Psoas muscle (tissue), 8 donors: Measurements from ENCODE around the gene FRAT2. TPM values are rescaled to one million over a fixed set of nuclear protein-coding genes. Genes with fewer than 3 reads are reported as not detected.

ENCODE experiments used
- ATAC-seq, 4 donors: fragments of 200-7000 bp; cut with Tn5 transposase; one replicate each; pipeline ENCODE4 v1.9.1; 2020; ENCODE audit warnings: moderate library complexity in 3 of 4, mild to moderate bottlenecking in 2 of 4
- DNase-seq, 2 donors: peaks; one replicate each; pipeline ENCODE4 v3.0.0-alpha.2; 2020
- H3K27ac ChIP-seq: fragments of 200-600 bp; one replicate; pipeline ENCODE4 v1.8.0; 2022
- H3K27me3 ChIP-seq, 3 donors: fragments of 200-600 bp in 1 of 3; one replicate each; pipeline versions ENCODE4 v1.6.1 to v1.8.0; 2013 to 2022; ENCODE audit warnings: low read length in 2 of 3, mild to moderate bottlenecking in 2 of 3, moderate library complexity in 1 of 3; ENCODE audit not compliant: insufficient read depth in 3 of 3
- H3K36me3 ChIP-seq, 2 donors: fragments of 200-600 bp in 1 of 2; one replicate each; pipeline versions ENCODE4 v1.6.1 to v1.8.0; 2013 to 2022; ENCODE audit warnings: low read depth in 1 of 2, mild to moderate bottlenecking in 1 of 2, moderate library complexity in 1 of 2; ENCODE audit not compliant: insufficient read depth in 1 of 2
- H3K4me1 ChIP-seq: fragments of 200-600 bp; one replicate; pipeline ENCODE4 v1.8.0; 2022
- H3K4me3 ChIP-seq: fragments of 200-600 bp; one replicate; pipeline ENCODE4 v1.8.0; 2022; ENCODE audit warnings: mild to moderate bottlenecking
- H3K9me3 ChIP-seq: fragments of 200-600 bp; one replicate; pipeline ENCODE4 v1.8.0; 2022
- WGBS, 3 donors: extraction: QIAGEN DNeasy Blood & Tissue Kit; methylation state at CpG; one replicate each; pipeline versions ENCODE4 v1.1.6 to v1.1.7; 2013; 5-methylcytosine and 5-hydroxymethylcytosine counted together
- intact Hi-C, 2 donors: fragments of 100-400 bp; cut with DNase I; formaldehyde crosslinking; loops; one replicate each; pipeline versions ENCODE4 v1.11.0 to v1.14.2; 2022
- polyA plus RNA-seq, 3 donors: library from polyadenylated mRNA; stranded (reverse); fragments of 200-250 nt; gene quantifications; one replicate each; pipeline ENCODE4 v1.2.3, GENCODE V29; 2013
- total RNA-seq, 4 donors: library from RNA; stranded (reverse); fragmentation: NEBNext Ultra II Directional in 2 of 4; extraction: Animal tissue kit (Norgen Biotek cat#: 25700) in 2 of 4; gene quantifications; one replicate each; pipeline versions ENCODE4 v1.2.1 to v1.2.4, GENCODE V29; 2021 to 2023
- TF ChIP-seq, protein P1 (sequence below): fragments of 200-600 bp; IDR thresholded peaks from one replicate; pipeline ENCODE4 v1.8.0; 2022; ENCODE audit warnings: antibody characterized with exemption
- donor health status: healthy with polysubstance abuse.
- donor health status: DM: no; HTN: no; CAD: no; lungs with moderate emphysema.
- donor health status: Bipolar disorder and iron deficiency.
- donor health status: healthy.
- donor health status: DM: yes; HTN: yes; CAD: no.
- donor health status: DM: no; HTN: no; CAD: no.
- donor health status: DM: no; HTN: no; CAD: no.
- donor health status: DM: yes; HTN: yes; CAD: no.

Gene FRAT2
- total and polyA plus RNA-seq, 7 donors: 3.2 to 28.4 (median 7.3) TPM

DNA sequence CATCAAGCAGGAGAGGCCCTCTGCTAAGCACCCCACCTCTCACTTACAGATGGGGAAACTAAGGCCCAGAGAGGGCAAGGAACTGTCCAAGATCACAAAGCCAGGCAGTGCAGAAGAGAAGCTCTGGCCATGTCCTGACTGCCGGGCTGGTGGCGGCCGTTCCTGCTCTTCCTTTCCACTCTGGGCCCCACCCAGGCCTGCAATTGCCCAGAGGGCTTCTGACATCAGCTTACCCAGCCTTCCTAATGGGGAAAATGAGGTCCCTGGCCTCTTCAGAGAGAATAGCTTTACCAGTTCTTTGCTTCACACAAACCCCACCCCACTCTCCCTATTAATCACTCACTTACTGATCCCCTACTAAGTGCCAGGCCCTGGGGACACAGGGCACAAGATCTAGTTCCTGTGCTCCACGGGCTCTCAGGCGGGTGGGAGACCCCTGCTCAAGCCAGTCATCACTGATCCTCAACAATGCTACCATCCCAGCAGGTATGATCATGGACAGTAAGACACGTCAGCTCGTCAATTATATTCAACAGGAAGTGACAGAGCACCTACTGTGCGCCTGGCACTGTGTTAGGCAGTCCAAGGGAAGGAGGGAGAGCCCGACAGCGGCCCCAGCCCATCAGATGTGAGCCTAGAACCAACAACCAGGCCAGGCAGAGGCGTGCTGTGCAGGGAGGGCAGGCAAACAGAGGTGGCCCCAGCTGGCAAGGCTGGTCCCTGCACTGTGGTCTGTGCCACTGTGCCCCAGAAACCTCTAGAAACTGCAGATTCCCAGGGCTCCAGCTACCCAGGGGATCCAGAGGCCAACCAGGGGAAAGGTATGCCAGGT, 26.4 kb upstream of the FRAT2 start:
- WGBS, 3 donors: 87 to 92% (median 90%) methylated on average over 11 of the region's 11 CpGs
- TF ChIP-seq, protein P1, sequence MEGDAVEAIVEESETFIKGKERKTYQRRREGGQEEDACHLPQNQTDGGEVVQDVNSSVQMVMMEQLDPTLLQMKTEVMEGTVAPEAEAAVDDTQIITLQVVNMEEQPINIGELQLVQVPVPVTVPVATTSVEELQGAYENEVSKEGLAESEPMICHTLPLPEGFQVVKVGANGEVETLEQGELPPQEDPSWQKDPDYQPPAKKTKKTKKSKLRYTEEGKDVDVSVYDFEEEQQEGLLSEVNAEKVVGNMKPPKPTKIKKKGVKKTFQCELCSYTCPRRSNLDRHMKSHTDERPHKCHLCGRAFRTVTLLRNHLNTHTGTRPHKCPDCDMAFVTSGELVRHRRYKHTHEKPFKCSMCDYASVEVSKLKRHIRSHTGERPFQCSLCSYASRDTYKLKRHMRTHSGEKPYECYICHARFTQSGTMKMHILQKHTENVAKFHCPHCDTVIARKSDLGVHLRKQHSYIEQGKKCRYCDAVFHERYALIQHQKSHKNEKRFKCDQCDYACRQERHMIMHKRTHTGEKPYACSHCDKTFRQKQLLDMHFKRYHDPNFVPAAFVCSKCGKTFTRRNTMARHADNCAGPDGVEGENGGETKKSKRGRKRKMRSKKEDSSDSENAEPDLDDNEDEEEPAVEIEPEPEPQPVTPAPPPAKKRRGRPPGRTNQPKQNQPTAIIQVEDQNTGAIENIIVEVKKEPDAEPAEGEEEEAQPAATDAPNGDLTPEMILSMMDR: no peak
- ATAC-seq: no peak

DNA sequence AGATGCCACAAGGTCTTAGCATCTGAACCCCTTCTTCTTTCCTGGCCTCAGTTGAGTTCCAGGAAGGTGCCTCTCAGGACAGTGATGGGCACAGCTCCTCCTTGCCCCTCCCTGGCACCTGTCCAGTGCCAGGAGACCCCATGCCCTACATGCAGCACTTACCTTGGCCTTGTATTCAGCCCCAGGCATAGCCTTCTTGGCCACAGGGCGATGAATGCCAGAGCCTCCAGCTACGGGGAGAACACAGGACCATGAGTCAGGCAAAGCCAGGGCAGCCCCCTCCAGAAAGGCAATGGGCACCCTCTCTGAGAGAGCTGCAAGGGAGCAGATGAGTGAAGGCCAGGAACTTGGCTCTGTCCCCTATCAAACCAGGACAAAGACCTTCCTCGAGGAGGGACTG, 24.3 kb upstream of the FRAT2 start:
- ATAC-seq (no peak), DNase-seq (no peak)
- WGBS, 3 donors: 66 to 89% (median 81%) methylated on average over 3 of the region's 3 CpGs
- Histone ChIP-seq H3K27me3 (no peaks in the 10 kb centered on the region), H3K9me3 (no peaks in the 10 kb centered on the region), H3K27ac (no peak overlapping the region), H3K36me3 (peaks cover 19 to 93% of the 10 kb centered on the region in 2 donors), H3K4me1 (peaks cover 8% of the 10 kb centered on the region), H3K4me3 (no peak overlapping the region)
- intact Hi-C loops: no loop called here
- TF ChIP-seq, protein P1: no peak

More for the DNA sequence above, 26.4 kb upstream of the FRAT2 start:
- DNase-seq: no peak
- peaks cover 19 to 97% of the 10 kb centered on the region in 2 donors for H3K36me3 ChIP-seq
- no peak overlapping the region for H3K4me3 ChIP-seq
- H3K27ac ChIP-seq: no peak overlapping the region
- intact Hi-C loops: no loop called here
- peaks cover 5% of the 10 kb centered on the region for H3K4me1 ChIP-seq
- no peaks in the 10 kb centered on the region for H3K9me3 ChIP-seq
- no peaks in the 10 kb centered on the region for H3K27me3 ChIP-seq

DNA sequence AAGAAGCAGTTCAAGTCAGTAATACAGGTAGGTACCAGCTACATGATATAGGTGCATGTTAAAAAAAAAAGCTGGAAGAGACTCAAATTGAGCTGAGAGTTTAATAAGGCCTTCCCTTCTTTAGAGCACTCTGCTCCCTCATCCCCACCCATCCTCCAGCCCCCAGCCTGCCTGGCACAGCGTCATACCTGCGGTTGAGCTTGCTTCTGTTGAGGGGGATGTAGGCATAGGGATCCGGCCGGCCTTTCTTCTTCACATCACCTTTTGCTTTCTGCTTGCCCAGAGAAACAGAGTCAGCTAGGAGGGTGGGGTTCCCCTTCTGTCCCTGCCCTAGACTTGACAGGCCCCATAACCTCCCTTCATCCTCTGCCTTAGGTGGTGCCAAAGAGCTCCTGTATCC, 23.8 kb upstream of the FRAT2 start:
- Histone ChIP-seq H3K36me3 (peaks cover 19 to 89% of the 10 kb centered on the region in 2 donors), H3K9me3 (no peaks in the 10 kb centered on the region), H3K4me1 (peaks cover 8% of the 10 kb centered on the region), H3K4me3 (no peak overlapping the region), H3K27me3 (no peaks in the 10 kb centered on the region), H3K27ac (no peak overlapping the region)
- intact Hi-C loops: no loop called here
- 96 to 97% (median 96%) methylated on average over 4 of the region's 4 CpGs for WGBS, 3 donors
- DNase-seq: no peak
- no peak for ATAC-seq
- TF ChIP-seq, protein P1: no peak

DNA sequence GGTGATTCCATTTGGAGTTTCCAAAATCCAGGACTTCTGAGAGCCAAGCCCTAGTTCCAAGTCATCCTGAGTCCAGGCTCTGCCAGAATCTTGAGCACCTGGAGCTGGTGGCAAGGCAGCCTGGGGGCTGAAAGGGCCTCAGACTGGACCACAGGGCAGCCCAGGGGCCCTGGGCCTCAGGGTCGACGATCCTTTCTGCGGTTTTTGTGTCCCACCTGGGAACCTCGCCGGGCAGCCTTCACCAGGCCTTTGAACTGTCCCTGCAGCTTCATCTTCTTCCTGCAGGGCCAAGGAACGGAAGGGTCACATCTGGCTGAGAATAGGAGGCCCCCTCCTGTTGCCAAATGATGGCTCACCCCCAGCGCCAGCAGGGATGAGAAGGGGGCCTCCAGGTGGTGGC, 22.4 kb upstream of the FRAT2 start:
- WGBS, 3 donors: 77 to 90% (median 80%) methylated on average over 7 of the region's 7 CpGs
- TF ChIP-seq, protein P1: no peak
- no peak for ATAC-seq
- H3K36me3 ChIP-seq: peaks cover 19 to 84% of the 10 kb centered on the region in 2 donors
- H3K27ac ChIP-seq: no peak overlapping the region
- no peak for DNase-seq
- H3K9me3 ChIP-seq: no peaks in the 10 kb centered on the region
- no peak overlapping the region for H3K4me3 ChIP-seq
- peaks cover 8% of the 10 kb centered on the region for H3K4me1 ChIP-seq
- H3K27me3 ChIP-seq: no peaks in the 10 kb centered on the region
- intact Hi-C loops: no loop called here
